Daoy (cell line): Measurements from ENCODE around the gene NFATC2. TPM values are rescaled to one million over a fixed set of nuclear protein-coding genes. Genes with fewer than 3 reads are reported as not detected.

Experiments used
- DNase-seq: peaks from one replicate; pipeline ENCODE4 v3.0.0-alpha.2; 2015; ENCODE audit warnings: low read depth
- total RNA-seq: library from RNA; depleted of rRNA; stranded (reverse); fragments of >200 nt; shearing (Covaris generic); gene quantifications from 2 replicates; pipeline ENCODE4 v1.2.3, GENCODE V29; 2014

The NFATC2 gene
- total RNA-seq, 1 experiment from 2014 or later = 0.40 TPM

DNA sequence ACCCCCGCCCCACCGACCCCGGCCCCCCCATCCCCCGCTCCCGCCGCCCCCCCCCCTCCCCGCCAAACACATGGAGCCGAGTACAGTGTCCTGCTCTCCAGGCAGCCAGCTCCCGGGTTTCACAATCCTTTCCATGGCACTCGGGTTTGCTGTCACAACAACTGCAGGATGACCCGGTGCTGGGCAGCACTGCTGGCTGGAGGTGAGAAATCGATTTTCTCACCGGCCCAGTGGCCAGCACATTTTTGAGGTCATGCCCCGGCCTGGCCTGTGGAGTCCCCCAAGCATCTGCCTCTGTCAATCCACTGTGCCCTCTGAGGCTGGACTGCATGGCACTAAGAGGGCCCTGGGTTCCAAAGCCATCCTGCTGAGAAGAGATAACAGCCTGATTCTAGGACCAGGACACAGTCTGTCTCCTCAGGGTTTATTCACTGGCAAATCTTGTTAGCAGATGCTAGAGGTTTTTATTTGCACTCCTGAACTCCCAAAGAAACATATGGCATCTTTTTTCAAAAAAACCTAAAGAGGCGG lies 129.5 kb downstream of the NFATC2 start:
- no peak for DNase-seq

DNA sequence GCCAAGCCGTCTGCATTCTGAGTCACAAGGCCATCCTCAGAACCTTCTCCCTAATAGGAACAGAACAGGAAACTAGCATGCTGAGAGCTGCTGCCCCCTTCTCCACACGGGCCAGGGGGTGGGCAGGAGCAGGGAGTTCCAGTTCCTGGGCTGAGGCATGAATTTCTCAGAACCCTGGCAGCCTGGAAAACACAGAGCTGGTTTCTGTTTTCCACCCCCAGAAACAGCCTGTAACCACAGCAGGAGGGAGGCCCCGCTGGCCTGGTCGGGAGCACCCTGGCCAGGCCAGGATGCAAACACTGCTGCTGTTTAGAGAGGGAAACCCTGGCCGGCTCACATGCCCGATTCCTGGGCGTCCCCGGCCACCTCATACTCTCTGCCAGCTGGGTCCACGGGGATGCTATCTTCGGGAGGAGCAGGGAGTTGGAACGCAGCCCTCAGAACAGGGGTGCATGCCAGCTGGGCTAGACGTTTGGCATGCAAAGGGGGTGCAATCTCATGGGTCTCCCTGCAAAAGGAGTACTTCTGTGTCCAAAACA lies 130.1 kb downstream of the NFATC2 start:
- DNase-seq = peak; percentile 35

DNA sequence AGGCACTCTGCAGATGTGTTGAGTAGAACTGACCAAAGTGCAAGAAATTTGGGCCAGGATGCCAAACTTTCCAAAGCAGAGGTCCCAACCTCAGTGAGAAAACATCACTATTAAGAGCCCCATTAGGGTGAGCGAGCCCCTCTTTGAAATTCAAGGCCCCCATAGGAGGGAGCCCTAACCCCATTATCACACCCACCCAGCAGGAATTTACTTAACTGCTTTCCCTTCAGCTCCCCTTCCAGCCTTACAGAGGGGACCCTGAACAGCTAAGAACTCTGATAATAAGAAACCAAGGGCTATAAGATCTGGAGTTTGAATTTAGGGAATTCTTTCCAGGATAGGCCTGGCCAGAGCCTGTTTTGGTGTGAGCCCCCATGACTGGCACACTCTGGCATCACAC lies 130.6 kb downstream of the NFATC2 start:
- DNase-seq = no peak

DNA sequence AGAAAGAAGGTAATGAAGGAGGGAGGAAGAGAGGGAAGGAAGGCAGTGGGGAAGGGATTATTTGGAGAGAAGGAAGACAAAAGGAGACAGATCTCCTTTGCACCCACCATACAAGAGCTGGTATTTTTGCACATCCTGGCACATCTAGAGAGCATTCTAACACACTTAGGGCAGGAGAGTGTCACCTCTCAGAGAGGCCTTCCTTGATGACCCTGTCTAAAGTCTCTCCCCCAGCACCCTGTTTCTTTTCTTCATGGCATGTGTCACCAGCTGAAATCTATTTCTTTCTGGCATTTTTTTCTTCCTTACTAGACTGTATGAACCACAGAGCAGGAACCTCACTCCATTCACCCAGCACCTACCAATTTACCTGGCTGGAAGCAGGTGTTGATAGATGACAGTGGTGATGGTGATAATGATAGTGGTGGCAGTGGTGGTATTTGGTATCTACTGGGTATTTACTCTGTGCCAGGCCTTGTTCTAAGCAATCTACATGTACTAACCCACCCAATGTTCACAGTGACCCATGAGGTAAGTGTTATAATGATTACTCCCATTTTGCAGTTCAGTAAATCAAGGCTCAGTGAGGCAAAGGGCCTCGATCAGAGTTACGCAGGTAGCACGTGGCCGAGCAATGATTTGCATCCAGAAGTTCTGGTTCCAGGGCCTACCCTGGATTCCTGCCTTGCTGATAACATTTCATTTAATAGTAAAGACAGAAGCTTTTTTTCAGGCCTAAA lies 131.8 kb downstream of the NFATC2 start:
- DNase-seq = no peak

DNA sequence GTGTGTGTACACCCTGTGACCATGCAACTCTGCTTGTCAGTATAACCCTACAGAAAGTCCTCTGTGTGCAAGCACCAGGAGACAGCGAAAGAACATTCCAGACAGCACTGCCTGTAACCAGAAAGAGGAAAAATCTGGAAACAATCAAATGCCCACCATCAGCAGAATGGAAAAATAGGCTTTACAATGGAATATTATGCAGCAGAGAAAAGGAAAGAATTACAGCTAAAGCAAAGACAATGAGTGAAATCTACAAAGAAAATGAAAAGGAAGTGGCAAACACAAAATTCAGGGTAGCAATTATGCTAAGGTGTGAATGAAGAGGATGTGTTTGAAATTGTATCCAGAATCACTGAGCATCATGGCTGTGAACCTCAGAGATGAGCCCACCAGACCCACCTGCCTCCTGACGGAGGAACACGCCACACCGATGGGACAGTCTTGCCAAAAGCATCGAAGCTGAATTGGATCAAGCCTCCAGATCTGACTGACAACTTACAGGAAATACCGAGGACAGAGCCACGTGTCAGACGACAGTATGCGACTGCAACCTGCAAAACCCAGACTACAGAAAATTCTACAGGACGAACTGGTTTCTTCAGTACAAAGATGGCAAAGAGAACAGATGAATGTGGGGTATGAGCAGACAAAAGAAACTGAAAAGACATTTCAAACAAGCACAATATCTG lies 133.2 kb downstream of the NFATC2 start:
- DNase-seq = no peak

DNA sequence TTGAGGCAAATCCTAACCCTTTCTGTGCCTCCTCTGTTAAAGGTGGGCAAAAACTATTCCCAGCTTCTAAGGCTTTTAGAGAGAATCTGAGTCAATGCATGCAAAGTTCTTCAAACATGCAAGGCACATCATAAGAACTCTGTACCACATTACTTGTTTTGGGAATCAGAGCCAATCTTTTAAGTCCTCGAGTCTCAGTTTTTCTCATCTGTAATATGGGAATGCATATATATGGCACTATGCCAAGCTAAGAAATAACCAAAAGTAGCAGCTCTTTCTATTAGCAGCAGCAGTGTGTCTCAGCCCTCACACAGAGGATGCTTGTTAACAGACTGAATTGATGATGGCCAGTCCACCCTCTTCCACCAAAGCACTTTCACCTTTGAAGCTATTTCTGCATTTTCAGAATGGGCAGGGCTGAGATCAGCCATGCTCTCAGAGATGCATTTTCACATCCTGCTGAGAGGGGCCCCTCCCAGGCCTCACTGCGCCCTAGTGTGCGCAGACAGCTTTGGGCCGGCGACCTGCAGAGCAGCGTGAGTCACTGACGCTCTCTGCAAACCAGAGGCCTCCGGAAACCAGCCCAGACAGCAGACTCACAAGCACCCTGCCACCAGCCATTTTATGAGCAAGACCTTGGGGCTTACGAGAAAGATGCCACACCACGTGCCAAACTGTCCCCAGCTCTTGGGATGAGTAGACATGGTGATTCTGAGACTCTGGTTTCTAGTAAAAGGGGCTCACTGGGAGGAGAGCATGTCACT lies 138.0 kb downstream of the NFATC2 start:
- no peak for DNase-seq

DNA sequence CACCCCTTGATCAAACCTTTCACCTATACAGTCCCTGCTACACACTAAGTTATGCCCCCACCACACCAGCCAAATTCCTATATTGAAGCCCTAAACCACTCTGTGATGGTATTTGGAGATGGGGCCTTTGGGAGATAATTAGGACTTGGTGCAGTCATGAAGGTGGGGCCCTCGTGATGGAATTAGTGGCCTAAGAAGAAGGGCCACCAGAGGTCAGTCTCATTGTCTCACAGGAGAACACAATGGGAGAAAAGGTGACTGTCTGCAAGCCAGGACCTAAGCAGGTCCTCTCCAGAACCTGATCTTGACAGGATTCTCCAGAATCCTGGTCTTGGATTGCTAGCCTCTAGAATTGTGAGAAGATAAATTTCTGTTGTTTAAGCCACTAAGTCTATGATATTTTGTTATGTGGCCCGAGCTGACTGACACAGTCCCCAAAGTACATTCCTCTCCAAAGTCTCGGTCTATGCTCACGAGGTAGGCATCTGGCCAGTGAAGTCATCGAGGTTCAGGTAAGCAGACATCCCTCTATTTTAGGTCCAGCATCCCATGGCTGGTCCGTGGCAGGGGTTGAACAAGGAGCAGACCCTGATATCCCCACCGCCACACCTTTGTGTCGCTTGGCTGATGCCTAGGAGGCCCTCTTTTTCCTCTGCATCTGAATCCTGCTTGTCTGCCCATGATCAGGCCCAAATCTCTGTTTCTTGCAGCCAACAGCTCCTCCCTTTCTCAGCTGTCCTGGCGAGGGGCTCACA lies 138.9 kb downstream of the NFATC2 start:
- no peak for DNase-seq

DNA sequence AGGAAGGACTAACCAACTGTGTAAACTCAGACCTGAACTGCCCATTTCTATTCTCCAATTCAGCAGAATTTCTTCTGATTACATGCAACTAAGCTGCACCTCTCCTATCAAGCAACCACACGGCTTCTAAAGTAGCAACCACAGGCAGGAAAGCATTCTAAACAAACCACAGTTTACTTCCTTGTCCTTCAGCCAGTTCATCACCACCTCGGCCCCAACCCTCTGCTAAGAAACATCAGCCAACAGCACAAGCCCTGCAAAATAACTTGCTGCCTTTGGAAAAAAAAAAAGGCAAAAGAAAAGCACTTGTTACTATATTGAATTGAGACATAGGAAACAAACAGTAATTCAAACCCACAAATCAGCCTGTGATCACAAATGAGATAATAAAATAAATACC lies 140.3 kb downstream of the NFATC2 start:
- no peak for DNase-seq

DNA sequence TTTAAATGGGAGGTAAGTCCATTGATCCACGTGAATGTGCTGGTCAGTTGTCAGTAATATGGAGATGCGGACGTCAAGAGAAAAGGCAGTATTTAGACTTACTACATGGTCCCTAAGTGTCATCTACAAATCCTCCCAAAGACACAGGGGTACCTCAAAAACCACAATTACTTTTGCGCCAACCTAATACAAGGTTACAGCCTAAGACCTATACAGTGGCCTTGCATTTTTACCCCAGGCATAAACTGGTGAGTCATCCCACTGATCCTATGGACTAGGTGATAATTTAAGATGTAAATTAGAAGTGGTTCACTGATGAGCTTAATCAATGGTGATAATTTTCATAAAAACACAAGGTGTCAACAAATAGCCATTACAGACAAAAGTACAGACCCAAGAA lies 141.0 kb downstream of the NFATC2 start:
- DNase-seq = no peak

DNA sequence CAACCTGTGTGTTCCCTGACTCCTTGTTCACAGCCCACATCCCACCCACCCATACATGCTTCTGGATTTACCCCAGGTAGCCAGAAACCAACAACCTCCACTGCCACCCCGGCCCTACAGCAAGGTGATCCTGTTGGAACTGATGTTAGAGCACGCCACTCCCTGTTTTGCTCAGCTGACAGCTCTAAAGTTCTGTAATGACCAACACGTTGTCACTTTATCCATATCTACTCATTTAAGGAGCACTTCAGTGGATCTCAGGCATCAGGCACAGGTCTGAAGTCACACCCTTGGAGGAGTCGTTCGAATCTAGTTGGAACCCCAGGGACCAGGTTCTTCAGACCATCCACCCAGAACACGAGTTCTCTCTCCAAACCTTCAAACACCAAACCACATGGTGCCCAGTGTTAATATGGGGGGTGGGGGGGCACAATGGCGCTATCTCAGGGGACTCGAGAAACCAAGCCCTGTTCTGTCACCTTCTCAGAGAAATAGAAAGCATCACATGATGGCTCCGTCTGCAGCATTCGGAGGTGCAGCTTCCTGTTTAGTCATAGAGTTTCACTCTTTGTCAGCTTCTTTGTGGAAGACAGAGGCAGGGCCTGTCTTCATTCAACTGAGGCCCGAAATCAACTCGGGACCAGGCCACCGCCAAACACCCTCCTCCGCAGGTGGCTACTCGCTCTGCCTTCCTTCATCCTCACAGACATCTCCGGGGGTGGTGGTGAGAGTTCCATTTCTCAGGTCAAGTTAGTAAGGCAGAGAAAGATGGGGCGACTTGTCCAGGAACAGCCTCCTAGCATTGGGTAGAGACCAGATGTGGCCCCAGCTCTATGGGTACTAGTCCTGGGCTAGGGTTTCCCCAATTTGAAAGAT lies 142.2 kb downstream of the NFATC2 start:
- no peak for DNase-seq

DNA sequence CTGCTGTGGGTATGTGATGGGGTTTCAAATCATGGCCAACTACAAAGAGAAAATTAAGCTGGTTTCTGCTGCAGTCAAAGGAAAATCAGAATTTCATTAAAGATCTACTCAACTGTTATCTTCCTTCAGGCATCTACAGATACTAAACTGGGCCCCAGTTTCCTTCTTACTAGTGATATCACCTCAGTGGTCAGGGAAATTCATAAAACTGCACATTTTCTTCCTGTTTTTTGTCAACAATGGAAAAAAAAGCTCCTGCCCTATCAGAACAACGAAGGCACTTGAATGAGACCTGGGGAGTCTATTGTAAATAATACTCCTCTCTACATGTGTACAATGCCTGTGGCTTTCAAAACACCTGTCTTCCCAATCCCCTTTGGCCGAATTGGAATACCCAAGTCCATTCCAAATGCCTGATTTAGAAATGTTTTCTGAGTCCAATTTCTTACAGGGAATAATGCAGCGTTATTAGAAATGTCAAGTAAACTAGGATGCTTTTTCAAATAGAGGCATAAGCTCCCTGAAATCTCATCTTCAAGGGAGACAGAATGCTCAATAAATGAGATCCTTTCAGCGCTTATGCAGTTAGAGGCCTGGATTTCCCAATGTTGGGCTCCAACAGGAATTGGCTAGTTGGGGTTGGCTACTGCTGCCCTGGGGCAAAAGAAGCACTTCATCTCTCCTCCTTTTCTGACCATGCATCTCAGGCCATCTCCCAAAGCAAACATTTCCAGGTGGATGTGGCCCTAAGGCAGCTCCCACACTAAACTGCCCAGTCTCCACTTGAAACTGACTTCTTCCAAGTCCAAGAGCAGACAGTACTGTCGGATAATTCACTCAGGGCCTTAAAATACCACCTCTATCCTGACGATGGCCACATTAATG lies 143.3 kb downstream of the NFATC2 start:
- DNase-seq = no peak

DNA sequence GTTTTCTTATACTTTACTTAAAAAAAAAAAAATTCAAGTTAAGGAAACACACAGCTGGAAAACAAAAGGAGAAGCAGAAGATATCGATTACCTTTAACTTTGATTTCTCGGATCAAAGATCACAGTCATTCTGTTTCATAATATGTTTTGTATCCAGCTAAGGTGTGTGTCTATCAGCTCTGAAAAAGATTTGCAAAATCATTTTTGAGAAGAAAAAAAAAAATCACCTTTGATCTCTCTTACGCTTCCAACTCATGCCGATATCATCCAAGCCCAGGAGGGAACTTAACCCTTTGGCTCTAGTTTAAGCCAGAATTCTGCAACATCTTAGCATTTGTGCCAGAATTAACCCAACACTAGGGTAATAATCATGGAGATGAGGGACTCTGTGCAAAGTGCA lies 144.0 kb downstream of the NFATC2 start:
- no peak for DNase-seq

DNA sequence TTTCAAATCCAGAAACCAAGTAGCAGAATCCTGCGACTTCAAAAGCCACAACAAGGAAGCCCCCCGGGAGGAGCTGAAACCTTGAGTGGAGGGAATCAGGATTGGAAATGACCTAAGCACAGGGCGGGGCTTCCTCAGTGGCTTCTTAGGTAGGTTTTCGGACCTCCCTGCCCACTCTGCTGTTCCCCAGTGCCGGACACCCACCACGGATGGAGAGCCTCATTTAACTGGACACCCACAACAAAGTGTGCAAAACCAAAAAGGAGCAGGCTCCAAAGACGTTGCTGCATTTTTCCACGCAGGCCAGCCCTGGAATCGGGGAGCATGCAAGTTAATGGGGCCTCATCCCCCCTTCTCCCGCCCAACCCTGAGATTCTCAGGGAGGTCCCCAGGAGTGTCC lies 144.4 kb downstream of the NFATC2 start:
- DNase-seq = no peak

DNA sequence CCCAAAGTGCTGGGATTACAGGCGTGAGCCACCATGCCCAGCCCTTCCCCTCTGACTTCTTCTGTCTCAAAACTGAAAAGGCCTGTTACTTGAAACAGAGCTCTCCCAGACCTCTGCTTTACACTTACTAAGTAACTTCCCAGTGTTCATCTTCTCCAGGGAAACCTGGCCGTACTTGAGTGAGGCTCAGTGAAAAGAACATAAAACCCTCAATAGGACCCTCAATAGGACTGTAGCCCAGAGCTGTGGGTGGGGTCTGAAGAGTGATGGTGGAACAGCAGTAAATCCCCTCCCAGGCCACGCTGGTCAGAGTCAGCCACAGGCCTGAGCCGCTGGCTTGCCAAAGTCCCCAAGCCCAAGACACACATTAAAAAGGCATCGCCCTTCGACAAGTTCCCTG lies 145.4 kb downstream of the NFATC2 start:
- DNase-seq = no peak

DNA sequence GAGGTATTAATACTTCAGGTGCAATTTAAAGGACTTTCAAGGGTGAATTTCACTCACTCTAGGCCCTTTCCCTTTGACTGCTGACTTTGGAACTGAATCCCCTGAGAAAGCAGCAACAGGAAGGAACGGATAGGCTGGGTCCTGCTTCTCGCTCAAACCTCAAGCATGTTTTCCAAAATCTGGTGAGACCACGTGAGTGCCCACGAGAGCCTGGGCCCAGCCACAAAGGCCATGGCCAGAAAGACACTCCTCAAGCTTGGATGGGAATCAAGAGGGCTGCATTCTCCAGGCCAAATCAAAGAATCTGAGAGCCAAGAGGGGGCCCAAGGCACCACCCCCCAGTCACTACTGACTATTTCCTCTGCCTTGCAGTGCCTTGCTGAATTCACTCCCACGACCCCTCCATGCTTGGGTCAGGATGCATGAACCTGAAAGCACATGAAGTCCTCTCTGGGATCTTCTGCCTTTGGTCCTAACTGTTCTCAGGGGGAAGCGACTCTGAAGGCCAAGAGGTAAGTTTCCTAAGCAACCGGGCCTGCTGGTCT lies 146.1 kb downstream of the NFATC2 start:
- no peak for DNase-seq

DNA sequence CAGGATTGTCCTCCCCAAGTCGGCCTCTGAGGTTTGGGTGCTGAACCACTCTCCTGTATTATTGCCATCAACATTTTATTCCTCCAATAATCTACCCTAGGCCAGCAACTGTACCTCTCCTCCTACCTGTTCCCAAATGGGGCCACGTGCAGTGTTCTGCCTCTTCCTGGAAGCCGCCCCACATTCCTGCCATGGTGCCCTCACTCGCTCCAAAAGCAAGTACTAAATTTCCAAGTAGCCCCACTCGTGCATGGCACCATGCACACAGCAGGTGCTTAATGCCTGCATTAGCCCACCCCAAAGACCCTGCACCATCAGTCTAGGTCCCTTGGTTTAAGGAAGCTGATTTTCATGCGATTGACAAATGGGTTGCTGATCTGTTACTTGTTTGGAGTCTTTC lies 147.8 kb downstream of the NFATC2 start:
- no peak for DNase-seq

DNA sequence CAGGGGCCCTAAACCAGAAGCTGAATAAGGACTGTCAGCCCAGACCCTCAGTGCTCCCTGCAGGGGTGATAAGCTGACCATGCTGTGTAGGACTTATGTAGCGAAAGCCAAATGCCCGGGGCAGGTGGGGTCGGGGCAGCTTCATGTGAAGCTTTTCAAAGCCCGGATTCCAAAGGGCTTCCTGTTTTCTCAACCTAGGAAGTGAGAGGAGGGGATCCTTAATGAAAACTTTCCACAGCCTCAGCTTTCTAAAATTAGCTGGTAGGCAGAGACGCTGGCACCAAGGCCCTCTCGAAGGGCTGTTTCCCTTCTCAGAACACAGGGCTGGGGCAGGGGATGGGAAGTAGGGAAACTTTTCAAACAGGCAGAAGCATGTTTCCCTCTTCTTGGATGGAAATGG lies 148.9 kb downstream of the NFATC2 start:
- no peak for DNase-seq

DNA sequence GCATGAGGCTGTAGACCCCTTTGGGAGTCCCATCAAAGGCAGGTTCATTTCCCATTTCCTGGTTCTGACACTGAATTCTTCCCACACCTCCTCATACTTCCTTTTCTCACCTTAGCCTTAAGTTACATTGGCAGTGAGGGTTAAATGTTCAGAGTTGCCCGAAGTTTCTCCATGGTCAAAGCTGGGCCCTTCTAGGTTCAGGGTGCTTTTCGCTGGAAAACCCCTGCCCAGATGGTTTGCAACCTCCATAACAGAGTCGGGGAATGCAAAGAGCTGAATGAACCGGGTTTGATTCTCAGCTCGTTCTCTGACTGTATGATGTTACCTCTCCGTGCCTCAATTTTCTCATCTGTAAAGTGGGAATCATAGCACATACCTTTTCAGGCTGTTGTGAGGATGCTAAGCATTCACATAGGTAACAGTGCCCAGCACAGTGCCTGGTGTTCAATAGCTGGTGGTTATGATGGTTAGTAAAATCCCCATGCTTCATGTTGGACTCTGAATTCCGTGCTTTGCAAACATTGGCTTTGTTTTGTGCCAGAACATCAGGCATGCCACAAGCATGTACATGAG lies 149.8 kb downstream of the NFATC2 start:
- no peak for DNase-seq

DNA sequence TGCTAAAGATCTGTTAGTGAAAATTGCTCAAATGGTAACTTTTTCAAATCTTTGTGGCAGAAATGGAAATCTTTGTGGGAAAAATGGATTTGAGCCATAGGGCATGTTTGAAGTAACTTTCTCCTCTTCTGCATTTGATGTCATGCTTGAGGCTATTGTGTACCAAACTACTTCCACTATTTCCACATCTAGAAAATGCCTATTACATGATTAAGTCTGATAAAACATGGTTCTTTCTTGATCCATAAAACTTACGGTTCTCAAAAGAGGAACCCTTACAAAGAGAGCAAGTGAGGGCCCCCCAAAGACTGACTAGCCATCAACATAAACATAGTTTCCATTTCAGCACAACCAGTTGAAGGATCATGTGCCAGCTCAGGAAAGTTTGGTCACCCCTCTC lies 150.6 kb downstream of the NFATC2 start:
- no peak for DNase-seq
